Measurements from ENCODE around the gene ARPP19.

The ARPP19 gene

DNA sequence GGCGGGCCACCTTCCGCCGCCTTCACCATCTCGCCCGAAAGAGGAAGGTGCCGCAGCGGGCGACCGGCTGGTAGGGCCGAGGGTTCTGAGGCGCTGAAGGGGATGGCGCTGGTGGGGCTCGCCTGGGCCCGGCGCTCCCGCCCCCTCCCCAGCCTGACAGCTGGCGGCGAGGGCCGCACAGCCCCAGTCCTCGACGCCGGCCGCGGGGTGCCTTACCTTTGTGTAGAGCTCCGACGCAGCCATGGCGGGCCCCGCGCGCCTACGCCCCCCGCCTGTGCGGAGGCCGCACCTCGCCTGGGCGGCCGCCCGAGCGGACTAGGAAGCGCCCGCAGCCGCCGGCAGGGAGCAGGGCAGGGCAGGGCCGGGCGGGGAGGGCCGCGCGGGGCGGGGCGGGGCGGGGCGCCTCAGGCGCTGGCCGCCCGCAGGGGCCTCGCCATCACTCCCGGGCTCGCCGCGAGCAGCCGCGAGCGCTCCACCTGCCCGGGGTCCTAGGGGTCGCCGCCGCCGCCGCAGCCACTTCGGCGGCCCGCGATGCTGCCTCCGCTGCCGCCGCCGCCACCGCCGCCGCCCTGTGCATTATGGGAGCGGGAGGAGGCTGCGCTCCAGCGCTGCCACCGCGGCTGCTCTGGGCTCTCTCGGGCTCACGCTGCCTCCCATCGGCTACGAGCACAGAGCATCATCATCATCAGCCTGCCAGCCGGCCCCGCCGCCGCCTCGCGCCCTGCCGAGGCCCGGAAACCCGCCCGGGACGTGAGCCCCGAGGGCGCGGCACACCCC, 40.1 kb downstream of the ARPP19 start, which contains the start of gene MYO5A:
MYO5A (minus strand) TSS at position 317 of the 777 bp plus-strand sequence; CDS start at position 243, 74 bp downstream.
- peak within 1 kb of the TSS; percentile 93 for H3K27ac ChIP-seq
- peaks cover 21 to 29% of the 10 kb centered on the region in 2 experiments for H3K4me1 ChIP-seq (ENCODE audit: control insufficient read depth in 1 of 2, insufficient read depth in 1 of 2, low read depth in 1 of 2, low read length in 1 of 2)
- TF ChIP-seq, protein P1, sequence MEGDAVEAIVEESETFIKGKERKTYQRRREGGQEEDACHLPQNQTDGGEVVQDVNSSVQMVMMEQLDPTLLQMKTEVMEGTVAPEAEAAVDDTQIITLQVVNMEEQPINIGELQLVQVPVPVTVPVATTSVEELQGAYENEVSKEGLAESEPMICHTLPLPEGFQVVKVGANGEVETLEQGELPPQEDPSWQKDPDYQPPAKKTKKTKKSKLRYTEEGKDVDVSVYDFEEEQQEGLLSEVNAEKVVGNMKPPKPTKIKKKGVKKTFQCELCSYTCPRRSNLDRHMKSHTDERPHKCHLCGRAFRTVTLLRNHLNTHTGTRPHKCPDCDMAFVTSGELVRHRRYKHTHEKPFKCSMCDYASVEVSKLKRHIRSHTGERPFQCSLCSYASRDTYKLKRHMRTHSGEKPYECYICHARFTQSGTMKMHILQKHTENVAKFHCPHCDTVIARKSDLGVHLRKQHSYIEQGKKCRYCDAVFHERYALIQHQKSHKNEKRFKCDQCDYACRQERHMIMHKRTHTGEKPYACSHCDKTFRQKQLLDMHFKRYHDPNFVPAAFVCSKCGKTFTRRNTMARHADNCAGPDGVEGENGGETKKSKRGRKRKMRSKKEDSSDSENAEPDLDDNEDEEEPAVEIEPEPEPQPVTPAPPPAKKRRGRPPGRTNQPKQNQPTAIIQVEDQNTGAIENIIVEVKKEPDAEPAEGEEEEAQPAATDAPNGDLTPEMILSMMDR (IDR thresholded peaks at IDR 0.05), result peak; percentile 61
- H3K36me3 ChIP-seq, result no peaks in the 10 kb centered on the region
- H3K27me3 ChIP-seq, result peaks cover 22% of the 10 kb centered on the region
- peak within 1 kb of the TSS; percentile 72 to 85 for H3K4me3 ChIP-seq (ENCODE audit: low read depth in 1 of 2, low read length in 1 of 2)
- no peaks in the 10 kb centered on the region for H3K9me3 ChIP-seq

DNA sequence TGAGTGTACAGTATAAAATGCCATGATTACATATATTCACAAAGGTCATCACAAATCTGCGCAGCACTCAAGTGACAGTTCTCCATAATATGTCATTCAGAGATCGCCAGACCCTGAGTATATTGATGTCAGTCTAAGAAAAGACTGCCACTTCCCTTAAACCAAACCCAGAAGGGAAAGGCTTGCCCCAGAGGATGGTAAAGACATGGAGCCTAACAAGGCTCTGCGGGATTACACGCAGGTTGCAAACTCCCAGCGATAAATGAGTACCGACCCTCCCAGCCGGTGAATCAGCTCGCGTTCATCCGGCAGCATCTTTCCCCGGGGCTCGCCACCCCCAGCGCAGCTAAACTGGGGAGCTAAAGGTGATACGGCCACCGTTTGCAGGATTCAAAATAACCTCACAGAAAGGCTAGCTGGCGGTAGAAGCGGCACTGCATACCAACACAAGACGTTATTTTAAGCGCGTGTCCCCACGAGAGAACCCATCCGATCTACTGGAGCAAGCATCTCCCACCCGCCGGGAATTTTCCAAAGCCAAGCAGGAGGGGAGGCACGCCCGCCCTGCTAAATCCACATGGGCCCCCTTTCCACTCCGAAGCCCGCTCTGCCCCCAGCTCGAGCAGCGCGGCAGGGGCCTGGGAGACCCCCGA, 40.8 kb downstream of the ARPP19 start:
- Histone ChIP-seq H3K27me3 (peaks cover 22% of the 10 kb centered on the region), H3K9me3 (no peaks in the 10 kb centered on the region), H3K4me1 (ENCODE audit: control insufficient read depth in 1 of 2, insufficient read depth in 1 of 2, low read depth in 1 of 2, low read length in 1 of 2) (peaks cover 21 to 31% of the 10 kb centered on the region in 2 experiments), H3K36me3 (no peaks in the 10 kb centered on the region), H3K4me3 (ENCODE audit: low read depth in 1 of 2, low read length in 1 of 2) (peak overlapping the region; percentile 72 to 85), H3K27ac (peak overlapping the region; percentile 93)
- TF ChIP-seq, protein P1 (IDR thresholded peaks at IDR 0.05), result no peak

DNA sequence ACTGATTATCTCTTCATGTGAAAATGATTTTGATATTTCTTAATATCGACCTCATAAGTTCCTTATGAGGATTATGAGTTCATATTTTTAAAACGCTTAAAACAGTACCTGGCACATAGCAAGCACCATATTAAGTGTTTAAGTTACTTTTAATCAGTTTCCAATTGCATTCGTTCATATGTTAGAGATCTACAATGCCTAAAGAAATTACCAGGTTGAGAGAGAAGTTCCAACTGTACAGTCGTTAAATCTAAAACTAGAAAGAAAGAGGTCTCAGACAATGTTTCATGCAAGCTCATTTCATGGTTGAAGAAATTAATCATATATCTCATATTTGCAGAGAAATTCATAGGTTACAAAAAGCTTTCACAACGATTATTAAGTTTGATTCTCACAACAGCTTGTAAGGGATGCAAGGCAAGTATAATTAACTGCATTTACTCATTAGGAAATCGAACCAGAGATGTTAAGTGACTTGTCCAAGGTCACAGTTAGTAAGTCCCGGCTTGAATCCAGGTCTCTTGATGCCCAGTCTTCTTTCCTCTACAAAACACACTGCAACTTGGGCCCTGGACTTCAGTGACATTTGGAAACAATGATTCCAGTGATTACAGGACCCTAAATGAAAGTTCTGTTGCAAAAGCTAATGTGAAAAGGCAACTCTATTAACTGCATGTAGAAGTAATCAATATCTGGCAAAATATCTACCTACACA, 41.5 kb downstream of the ARPP19 start:
- no peaks in the 10 kb centered on the region for H3K36me3 ChIP-seq
- peaks cover 22% of the 10 kb centered on the region for H3K27me3 ChIP-seq
- H3K9me3 ChIP-seq, result no peaks in the 10 kb centered on the region
- peak overlapping the region; percentile 72 to 85 for H3K4me3 ChIP-seq (ENCODE audit: low read depth in 1 of 2, low read length in 1 of 2)
- TF ChIP-seq, protein P1 (IDR thresholded peaks at IDR 0.05), result no peak
- peaks cover 21 to 35% of the 10 kb centered on the region in 2 experiments for H3K4me1 ChIP-seq (ENCODE audit: control insufficient read depth in 1 of 2, insufficient read depth in 1 of 2, low read depth in 1 of 2, low read length in 1 of 2)
- H3K27ac ChIP-seq, result peak overlapping the region; percentile 93

DNA sequence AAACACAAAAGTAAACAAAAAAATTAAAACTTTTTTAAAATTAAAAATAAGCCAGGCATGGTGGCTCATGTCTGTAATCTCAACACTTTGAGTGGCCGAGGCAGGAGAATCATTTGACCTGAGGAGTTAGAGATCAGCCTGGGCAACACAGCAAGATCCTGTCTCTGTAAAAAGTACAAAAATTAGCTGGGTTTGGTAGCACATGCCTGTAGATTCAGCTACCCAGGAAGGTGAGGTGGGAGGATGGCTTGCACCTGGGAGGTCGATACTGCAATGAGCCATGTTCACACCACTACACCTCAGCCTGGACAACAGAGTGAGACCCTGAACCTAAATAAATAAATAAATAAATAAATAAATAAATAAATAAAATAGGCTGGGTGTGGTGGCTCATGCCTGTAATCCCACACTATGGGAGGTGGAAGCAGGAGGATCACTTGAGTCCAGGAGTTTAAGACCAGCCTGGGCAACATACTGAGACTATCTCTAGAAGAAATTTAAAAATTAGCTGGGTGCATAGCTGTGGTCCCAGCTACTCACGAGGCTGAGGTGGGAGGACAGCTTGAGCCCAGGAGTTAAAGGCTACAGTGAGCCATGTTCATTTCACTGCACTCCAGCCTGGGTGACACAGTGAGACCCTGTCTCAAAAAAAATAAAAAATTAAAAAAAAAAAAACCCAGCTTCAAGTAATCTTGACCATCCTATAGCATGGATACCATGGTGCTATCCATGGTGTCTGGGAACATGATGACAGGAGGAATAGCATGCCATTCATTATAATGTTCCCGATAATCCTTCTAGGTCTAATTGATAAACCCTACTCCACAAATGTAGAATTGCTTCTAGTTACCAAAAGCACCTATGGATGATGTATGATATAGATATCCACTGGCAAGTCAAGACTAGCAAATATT, 44.4 kb downstream of the ARPP19 start:
- Histone ChIP-seq H3K27ac (peak overlapping the region; percentile 14), H3K9me3 (no peaks in the 10 kb centered on the region), H3K27me3 (no peaks in the 10 kb centered on the region), H3K4me3 (ENCODE audit: low read depth in 1 of 2, low read length in 1 of 2) (no peak overlapping the region), H3K4me1 (ENCODE audit: control insufficient read depth in 1 of 2, insufficient read depth in 1 of 2, low read depth in 1 of 2, low read length in 1 of 2) (peaks cover 43 to 56% of the 10 kb centered on the region in 2 experiments), H3K36me3 (no peaks in the 10 kb centered on the region)
- TF ChIP-seq, protein P1 (IDR thresholded peaks at IDR 0.05), result no peak

DNA sequence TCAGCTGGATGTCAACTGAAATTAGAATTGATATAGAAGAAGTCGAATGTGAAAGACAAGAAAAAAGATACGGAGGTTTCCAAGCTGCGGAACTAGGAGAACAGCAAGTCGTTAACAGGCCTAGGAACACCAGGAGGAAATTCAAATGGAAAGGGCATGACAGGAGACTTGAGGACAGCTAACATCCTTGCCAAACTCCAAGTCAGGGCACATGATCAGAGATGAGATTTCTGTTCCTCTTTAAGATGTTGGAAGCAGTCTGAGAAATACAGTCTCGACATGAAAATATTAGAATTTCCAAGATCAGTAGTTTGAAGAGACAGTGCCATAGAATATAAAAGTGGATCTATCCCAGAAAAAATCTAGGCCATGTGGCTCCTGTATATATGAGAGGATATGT, 45.2 kb downstream of the ARPP19 start:
- no peaks in the 10 kb centered on the region for H3K27me3 ChIP-seq
- H3K4me1 ChIP-seq (ENCODE audit: control insufficient read depth in 1 of 2, insufficient read depth in 1 of 2, low read depth in 1 of 2, low read length in 1 of 2), result peaks cover 48 to 63% of the 10 kb centered on the region in 2 experiments
- H3K9me3 ChIP-seq, result no peaks in the 10 kb centered on the region
- TF ChIP-seq, protein P1 (IDR thresholded peaks at IDR 0.05), result no peak
- no peak overlapping the region for H3K4me3 ChIP-seq (ENCODE audit: low read depth in 1 of 2, low read length in 1 of 2)
- no peaks in the 10 kb centered on the region for H3K36me3 ChIP-seq
- peak overlapping the region; percentile 14 for H3K27ac ChIP-seq

All from neutrophil (primary cell).